ENCODE data around the gene CEP126. TPM values are rescaled to one million over a fixed set of nuclear protein-coding genes. Genes with fewer than 3 reads are reported as not detected.
A peak's percentile ranks its signal among the peaks of the same experiment; 100 is the strongest.

The CEP126 gene
- 1 to 10 TPM; 3.6 to 4.1 TPM for total RNA-seq
- polyA plus RNA-seq (ENCODE audit: insufficient read length in 6 of 6), result 10 to 100 TPM in 5 of 6 donors, 1 to 10 TPM in 1; 9.6 to 18.2 (median 13.2) TPM
- long read RNA-seq, donor 1, result 0 reads
- long read RNA-seq, donor 2, partial matches to known transcripts, result 5 of 5 reads
- long read RNA-seq, donor 2, other reads (novel, unspliced or antisense), result 0 of 5 reads
- long read RNA-seq, donor 3, result 0 reads
- long read RNA-seq, donor 4, partial matches to known transcripts, result 0 of 1 reads
- long read RNA-seq, donor 4, other reads (novel, unspliced or antisense), result 1 of 1 reads
- long read RNA-seq, donor 5, full-length matches to known transcripts, result 1 of 1 reads
- long read RNA-seq, donor 5, partial matches to known transcripts, result 0 of 1 reads
- long read RNA-seq, donor 5, other reads (novel, unspliced or antisense), result 0 of 1 reads
- long read RNA-seq, donor 6, result 0 reads
- long read RNA-seq, donor 7, result 0 reads
- long read RNA-seq, donor 8, result 0 reads
- long read RNA-seq, donor 9, result 0 reads
- long read RNA-seq, donor 10, partial matches to known transcripts, result 1 of 1 reads
- long read RNA-seq, donor 10, other reads (novel, unspliced or antisense), result 0 of 1 reads
- long read RNA-seq, donor 11, result 0 reads
- long read RNA-seq, donor 12, full-length matches to known transcripts, result 1 of 1 reads
- long read RNA-seq, donor 12, partial matches to known transcripts, result 0 of 1 reads
- long read RNA-seq, donor 12, other reads (novel, unspliced or antisense), result 0 of 1 reads

DNA sequence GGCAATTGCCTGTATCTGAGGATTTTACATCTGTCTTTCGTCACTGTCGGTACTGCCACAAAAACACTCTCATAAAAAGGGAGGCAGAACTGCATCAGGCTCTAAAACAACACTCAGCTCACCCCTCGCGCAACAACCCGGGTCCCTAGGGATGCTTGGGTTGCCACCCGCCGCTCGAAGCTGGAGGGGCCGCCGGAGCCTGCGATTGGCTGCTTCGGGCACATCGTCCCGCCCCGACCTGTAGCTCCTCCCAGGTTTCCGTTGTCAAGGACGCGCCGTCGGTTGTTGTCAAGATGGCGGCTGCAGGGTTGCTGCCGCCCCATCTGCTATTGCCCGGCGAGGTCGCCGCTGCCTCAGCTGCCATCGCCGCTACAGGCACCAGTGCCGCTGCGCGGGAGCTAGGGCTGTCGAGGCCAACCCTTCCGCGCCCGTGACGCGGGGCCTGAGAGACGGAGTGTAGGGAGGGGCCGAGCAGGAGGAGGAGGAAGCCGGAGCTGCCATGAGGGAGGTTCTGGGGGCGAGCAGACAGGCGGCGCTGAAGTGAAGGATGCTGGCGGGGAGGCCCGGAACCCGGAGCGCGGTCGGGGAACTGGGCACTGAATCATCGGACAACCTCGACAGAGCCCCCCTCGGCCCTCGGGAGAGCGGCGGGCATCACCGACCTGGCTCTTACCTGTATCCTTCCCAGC, at the start of gene CEP126:
Gene CEP126 (plus strand): TSS at position 273 of the 689 bp plus-strand sequence. CDS start 275 bp downstream, at position 548.
- DNase-seq (peak; percentile 93 to 98 (median 95)), ATAC-seq (peak; percentile 99)
- H3K27me3 ChIP-seq, result no peaks in the 10 kb centered on the region
- intact Hi-C loops (cut with DNase I), result no loop called here
- peak within 1 kb of the TSS; percentile 80 to 88 for H3K27ac ChIP-seq
- TF ChIP-seq, protein P1, sequence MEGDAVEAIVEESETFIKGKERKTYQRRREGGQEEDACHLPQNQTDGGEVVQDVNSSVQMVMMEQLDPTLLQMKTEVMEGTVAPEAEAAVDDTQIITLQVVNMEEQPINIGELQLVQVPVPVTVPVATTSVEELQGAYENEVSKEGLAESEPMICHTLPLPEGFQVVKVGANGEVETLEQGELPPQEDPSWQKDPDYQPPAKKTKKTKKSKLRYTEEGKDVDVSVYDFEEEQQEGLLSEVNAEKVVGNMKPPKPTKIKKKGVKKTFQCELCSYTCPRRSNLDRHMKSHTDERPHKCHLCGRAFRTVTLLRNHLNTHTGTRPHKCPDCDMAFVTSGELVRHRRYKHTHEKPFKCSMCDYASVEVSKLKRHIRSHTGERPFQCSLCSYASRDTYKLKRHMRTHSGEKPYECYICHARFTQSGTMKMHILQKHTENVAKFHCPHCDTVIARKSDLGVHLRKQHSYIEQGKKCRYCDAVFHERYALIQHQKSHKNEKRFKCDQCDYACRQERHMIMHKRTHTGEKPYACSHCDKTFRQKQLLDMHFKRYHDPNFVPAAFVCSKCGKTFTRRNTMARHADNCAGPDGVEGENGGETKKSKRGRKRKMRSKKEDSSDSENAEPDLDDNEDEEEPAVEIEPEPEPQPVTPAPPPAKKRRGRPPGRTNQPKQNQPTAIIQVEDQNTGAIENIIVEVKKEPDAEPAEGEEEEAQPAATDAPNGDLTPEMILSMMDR (IDR thresholded peaks at IDR 0.05), result no peak
- peaks cover 0 to 9% of the 10 kb centered on the region in 2 donors for H3K4me1 ChIP-seq
- no peaks in the 10 kb centered on the region for H3K36me3 ChIP-seq
- no peaks in the 10 kb centered on the region for H3K9me3 ChIP-seq
- H3K4me3 ChIP-seq, result peak within 1 kb of the TSS; percentile 60 to 65

DNA sequence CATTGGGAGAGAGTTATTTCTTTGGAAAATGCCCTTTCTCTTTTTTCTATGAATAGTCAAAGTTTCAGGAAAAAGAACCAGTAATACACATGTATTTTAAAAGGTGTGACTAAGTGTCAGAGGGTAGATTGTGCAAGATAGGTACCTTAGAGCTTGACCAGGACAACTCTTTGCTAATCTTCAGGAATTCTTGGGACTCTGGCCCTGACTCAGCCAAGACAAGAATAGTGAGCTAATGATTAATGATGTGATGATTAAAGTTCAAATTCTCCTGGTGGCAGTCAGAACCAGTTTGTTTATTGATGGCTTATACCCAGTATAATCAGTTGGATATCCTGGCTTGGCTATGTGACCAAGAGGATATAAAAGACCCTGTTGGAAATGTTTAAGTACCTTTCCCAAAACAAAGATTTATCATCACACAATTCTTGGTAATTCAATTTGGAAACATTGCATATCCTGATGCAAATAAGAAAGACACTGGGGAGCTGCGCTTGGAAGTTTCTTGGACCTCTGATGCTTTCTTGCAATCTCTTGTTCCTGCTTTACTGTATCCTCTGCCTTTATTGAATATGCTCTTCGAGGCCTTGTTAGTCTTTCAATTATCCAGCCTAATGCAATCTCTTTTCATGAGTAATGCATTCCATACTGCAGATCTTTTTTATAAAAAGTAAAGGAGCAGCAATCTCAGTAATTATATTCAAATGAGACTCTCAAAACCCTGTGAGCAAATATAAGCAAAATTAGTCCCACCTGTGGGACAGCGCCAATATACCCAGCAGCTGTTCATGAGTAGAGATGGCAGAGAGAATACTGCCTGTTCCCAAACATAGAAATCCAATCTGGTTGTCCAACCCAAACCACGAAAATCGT, 48.0 kb upstream of the CEP126 start:
- ATAC-seq (peak; percentile 52), DNase-seq (no peak)
- Histone ChIP-seq H3K4me1 (no peaks in the 10 kb centered on the region), H3K27ac (no peak overlapping the region), H3K36me3 (no peaks in the 10 kb centered on the region), H3K9me3 (peaks cover 0 to 4% of the 10 kb centered on the region in 2 donors), H3K4me3 (no peak overlapping the region), H3K27me3 (no peaks in the 10 kb centered on the region)
- TF ChIP-seq, protein P1 (IDR thresholded peaks at IDR 0.05), result no peak
- intact Hi-C loops (cut with DNase I), result no loop called here

DNA sequence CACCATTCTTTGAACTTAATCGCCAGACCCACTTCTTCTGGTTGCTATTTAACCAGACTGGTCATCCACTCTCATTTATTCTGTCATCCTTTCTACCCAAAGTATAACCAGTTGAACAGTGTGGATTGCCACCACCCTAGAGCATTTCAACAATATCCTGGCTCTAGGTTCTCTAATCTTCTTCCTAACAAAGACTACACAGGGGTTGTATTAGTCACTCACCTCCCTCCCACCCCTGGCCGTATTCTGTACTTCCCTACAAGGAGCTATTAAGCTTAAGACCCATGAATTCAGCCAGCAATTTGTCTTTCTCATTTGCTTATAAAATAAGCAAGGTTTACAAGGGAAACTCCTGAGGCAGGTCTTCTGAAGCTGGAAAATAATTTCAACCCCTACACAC, 46.9 kb upstream of the CEP126 start:
- TF ChIP-seq, protein P1 (IDR thresholded peaks at IDR 0.05), result no peak
- ATAC-seq (no peak), DNase-seq (no peak)
- H3K27me3 ChIP-seq, result no peaks in the 10 kb centered on the region
- H3K9me3 ChIP-seq, result peaks cover 0 to 4% of the 10 kb centered on the region in 2 donors
- intact Hi-C loops (cut with DNase I), result no loop called here
- no peaks in the 10 kb centered on the region for H3K36me3 ChIP-seq
- H3K4me1 ChIP-seq, result no peaks in the 10 kb centered on the region
- no peak overlapping the region for H3K4me3 ChIP-seq
- no peak overlapping the region for H3K27ac ChIP-seq

GRCh38 chr11:101870510-101870909, 44.3 kb upstream of the CEP126 start:
- no peaks in the 10 kb centered on the region for H3K4me1 ChIP-seq
- no peak overlapping the region for H3K27ac ChIP-seq
- no peaks in the 10 kb centered on the region for H3K27me3 ChIP-seq
- H3K36me3 ChIP-seq, result no peaks in the 10 kb centered on the region
- DNase-seq, result no peak
- intact Hi-C loops (cut with DNase I), result no loop called here
- ATAC-seq, result no peak
- no peaks in the 10 kb centered on the region for H3K9me3 ChIP-seq
- H3K4me3 ChIP-seq, result no peak overlapping the region
- TF ChIP-seq, protein P1 (IDR thresholded peaks at IDR 0.05), result no peak
